GM12878 (cell line): ENCODE results near the gene SERPINH1. TPM values are rescaled to one million over a fixed set of nuclear protein-coding genes. Genes with fewer than 3 reads are reported as not detected.

Source experiments
- ATAC-seq: fragments of 200-7000 bp; cut with Tn5 transposase; 3 replicates; pipeline ENCODE4 v1.9.1; 2020; ENCODE audit warnings: mild to moderate bottlenecking, moderate library complexity
- BruUV-seq: library from RNA; stranded (reverse); fragments of 400-500 nt; replicated peaks from 2 replicates; lab custom pipeline; 2021; lab: Mats Ljungman, UMichigan
- CTCF ChIA-PET: fragments of 300-600 bp; sonication (Branson Sonifier 250); formaldehyde crosslinking; extraction: SDS; loops from one replicate; lab custom pipeline; 2021; ENCODE audit warnings: inconsistent platforms; lab: Yijun Ruan, JAX
- POLR2A ChIA-PET: fragments of 350-600 bp; formaldehyde crosslinking; extraction: SDS; loops from one replicate; lab custom pipeline; 2021; ENCODE audit warnings: inconsistent platforms; lab: Charles Lee
- RAD21 ChIA-PET: fragments of 300-600 bp; sonication (Branson Sonifier 250); formaldehyde crosslinking; loops from one replicate; lab custom pipeline; 2023; ENCODE audit warnings: antibody characterized with exemption; ENCODE audit not compliant: unreplicated experiment; lab: Charles Lee
- SMC1A ChIA-PET: fragments of 300-600 bp; sonication (Branson Sonifier 250); formaldehyde crosslinking; loops from one replicate; lab custom pipeline; 2023; ENCODE audit not compliant: unreplicated experiment, uncharacterized antibody; lab: Charles Lee
- DNase-seq: peaks from one replicate; pipeline ENCODE4 v3.0.0-alpha.2; 2011; ENCODE audit warnings: low read depth, low spot score
- FAIRE-seq: peaks from 3 replicates; lab custom pipeline; 2011; peaks lifted over from hg19 to GRCh38; lab: Jason Lieb, UNC
- H2AFZ ChIP-seq: 2 replicates; pipeline ENCODE4 v1.6.0; 2011; ENCODE audit warnings: low read depth, low read length, control low read depth; ENCODE audit not compliant: control insufficient read depth
- H3K27ac ChIP-seq: 2 replicates; pipeline ENCODE4 v1.5.1; 2011; ENCODE audit warnings: control low read depth; ENCODE audit not compliant: control insufficient read depth, insufficient read depth
- H3K27me3 ChIP-seq, 2 experiments: replicated peaks in 1 of 2; 2 replicates each; pipeline versions ENCODE4 v1.6.0 to v1.6.1; 2011; ENCODE audit warnings: low read length in 1 of 2; ENCODE audit not compliant: control insufficient read depth in 2 of 2, insufficient read depth in 2 of 2
- H3K36me3 ChIP-seq, 2 experiments: 2 replicates each; pipeline ENCODE4 v1.5.1; 2011; ENCODE audit warnings: low read length in 1 of 2; ENCODE audit not compliant: control insufficient read depth in 2 of 2, insufficient read depth in 2 of 2
- H3K4me1 ChIP-seq: 2 replicates; pipeline ENCODE4 v1.6.1; 2011; ENCODE audit warnings: mild to moderate bottlenecking, low read length, moderate library complexity, mixed read lengths; ENCODE audit not compliant: control insufficient read depth, insufficient read depth
- H3K4me2 ChIP-seq: 2 replicates; pipeline ENCODE4 v1.6.0; 2011; ENCODE audit warnings: control low read depth; ENCODE audit not compliant: control insufficient read depth, insufficient read depth
- H3K4me3 ChIP-seq: fragments of 200-600 bp; sonication (generic); 2 replicates; pipeline ENCODE4 v1.5.1; 2016
- H3K79me2 ChIP-seq: 2 replicates; pipeline ENCODE4 v1.6.0; 2011; ENCODE audit warnings: low read length; ENCODE audit not compliant: control insufficient read depth, insufficient read depth
- H3K9ac ChIP-seq: 2 replicates; pipeline ENCODE4 v1.8.0; 2011; ENCODE audit warnings: low read length, control low read depth, mixed read lengths; ENCODE audit not compliant: control insufficient read depth, insufficient read depth
- H3K9me3 ChIP-seq: replicated peaks from 3 replicates; pipeline ENCODE4 v1.5.1; 2011; ENCODE audit warnings: mild to moderate bottlenecking, low read length; ENCODE audit not compliant: control insufficient read depth, insufficient read depth
- H4K20me1 ChIP-seq: 2 replicates; pipeline ENCODE4 v1.6.0; 2011; ENCODE audit not compliant: control insufficient read depth, insufficient read depth
- BCL3 ChIP-seq: IDR thresholded peaks from 2 replicates; pipeline ENCODE4 v1.6.1; 2011; ENCODE audit warnings: borderline replicate concordance, low read depth, mild to moderate bottlenecking, moderate library complexity, low read length; ENCODE audit not compliant: insufficient read depth, poor library complexity, severe bottlenecking
- BHLHE40 ChIP-seq, 2 experiments: fragments of 450-650 bp in 1 of 2; IDR thresholded peaks; 2 replicates each; pipeline ENCODE4 v1.6.1; 2011 to 2017; ENCODE audit warnings: low read depth in 2 of 2, borderline replicate concordance in 1 of 2, improper control_type of control experiment in 1 of 2, low read length in 1 of 2, mild to moderate bottlenecking in 1 of 2
- CREM ChIP-seq: IDR thresholded peaks from 2 replicates; pipeline ENCODE4 v1.6.1; 2014; ENCODE audit warnings: antibody characterized with exemption, low read depth
- EP300 ChIP-seq, 2 experiments: fragments of 150-350 bp in 1 of 2; IDR thresholded peaks; 2 replicates each; pipeline ENCODE4 v1.6.1; 2011 to 2012; ENCODE audit warnings: low read depth in 2 of 2, low read length in 2 of 2, borderline replicate concordance in 1 of 2, improper control_type of control experiment in 1 of 2, inconsistent platforms in 1 of 2; ENCODE audit not compliant: control insufficient read depth in 1 of 2
- HDAC6 ChIP-seq: fragments of 200-600 bp; sonication (generic); IDR thresholded peaks from one replicate; pipeline ENCODE4 v1.8.0; 2017; ENCODE audit warnings: antibody characterized with exemption; ENCODE audit not compliant: unreplicated experiment
- HSF1 ChIP-seq: fragments of 150-350 bp; IDR thresholded peaks from 2 replicates; pipeline ENCODE4 v1.6.1; 2014; ENCODE audit warnings: mild to moderate bottlenecking, low read depth, low read length
- KDM1A ChIP-seq: fragments of 200-600 bp; sonication (generic); IDR thresholded peaks from 2 replicates; pipeline ENCODE4 v1.6.1; 2016; ENCODE audit warnings: borderline replicate concordance
- PAX8 ChIP-seq: fragments of 450-650 bp; IDR thresholded peaks from 2 replicates; pipeline ENCODE4 v1.6.1; 2017; ENCODE audit warnings: mild to moderate bottlenecking, moderate library complexity
- POU2F2 ChIP-seq: IDR thresholded peaks from 3 replicates; pipeline ENCODE4 v1.6.1; 2011; ENCODE audit warnings: low read depth, mild to moderate bottlenecking, low read length, borderline replicate concordance
- RELA ChIP-seq: fragments of 450-650 bp; IDR thresholded peaks from 2 replicates; pipeline ENCODE4 v1.8.0; 2014; ENCODE audit warnings: borderline replicate concordance; ENCODE audit not compliant: partially characterized antibody
- SKIL ChIP-seq: fragments of 450-650 bp; IDR thresholded peaks from 2 replicates; pipeline ENCODE4 v1.6.1; 2017; ENCODE audit warnings: mild to moderate bottlenecking, low read depth, inconsistent platforms; ENCODE audit not compliant: poor library complexity, severe bottlenecking
- SMARCA5 ChIP-seq: fragments of 450-650 bp; IDR thresholded peaks from 2 replicates; pipeline ENCODE4 v1.6.1; 2017; ENCODE audit warnings: mild to moderate bottlenecking
- SRF ChIP-seq, 2 experiments: IDR thresholded peaks; 2 replicates each; pipeline ENCODE4 v1.6.1; 2011; ENCODE audit warnings: low read depth in 2 of 2, low read length in 2 of 2, mild to moderate bottlenecking in 1 of 2, moderate library complexity in 1 of 2
- STAT1 ChIP-seq: fragments of 450-650 bp; conservative IDR thresholded peaks from 2 replicates; pipeline ENCODE4 v1.6.1; 2014; ENCODE audit warnings: antibody characterized with exemption, mild to moderate bottlenecking
- TARDBP ChIP-seq: IDR thresholded peaks from 2 replicates; pipeline ENCODE4 v1.6.1; 2016; ENCODE audit warnings: borderline replicate concordance
- TBL1XR1 ChIP-seq: IDR thresholded peaks from 2 replicates; pipeline ENCODE4 v1.6.1; 2012; ENCODE audit warnings: low read depth, low read length, improper control_type of control experiment
- ZBTB33 ChIP-seq: fragments of 450-650 bp; IDR thresholded peaks from 2 replicates; pipeline ENCODE4 v1.6.1; 2017; ENCODE audit warnings: mild to moderate bottlenecking
- ZNF274 ChIP-seq: IDR thresholded peaks from one replicate; pipeline ENCODE4 v1.8.0; 2011; ENCODE audit not compliant: insufficient read length, insufficient read depth
- WGBS: methylation state at CpG from one replicate; pipeline ENCODE4 v1.1.6; 2016; ENCODE audit warnings: low lambda C conversion rate; ENCODE audit not compliant: insufficient replicate concordance, insufficient coverage; ENCODE audit errors: missing lambda C conversion rate; 5-methylcytosine and 5-hydroxymethylcytosine counted together
- in situ Hi-C: fragments of 300-500 bp; cut with MboI; formaldehyde crosslinking; loops from 9 replicates; pipeline ENCODE4 v1.14.3; 2018; ENCODE audit warnings: mixed read lengths
- intact Hi-C: fragments of 100-400 bp; cut with micrococcal nuclease; formaldehyde crosslinking; loops from one replicate; pipeline ENCODE4 v1.14.2; 2022; ENCODE audit not compliant: unreplicated experiment
- polyA plus RNA-seq, 11 experiments: library from polyadenylated mRNA; depleted of rRNA in 4 of 11; unstranded in 6 of 11; stranded (reverse) in 5 of 11; fragments of >200 nt; fragmentation: Nextera tagmentation in 4 of 11; fragmentation: Illumina TruSeq in 1 of 11; extraction: Ambion mirVana in 4 of 11; extraction: Trizol in 1 of 11; gene quantifications; 1 replicate in 1 of 11; 2 replicates in 10 of 11; pipeline versions ENCODE4 v1.2.1 to v1.2.3, GENCODE V29; 2011 to 2016; ENCODE audit warnings: inconsistent platforms in 2 of 11, missing spikeins in 2 of 11, low read depth in 1 of 11
- total RNA-seq, 4 experiments: library from RNA; depleted of rRNA in 3 of 4; stranded (reverse); fragments of >200 nt in 3 of 4; fragmentation: Illumina TruSeq in 1 of 4; extraction: Trizol in 1 of 4; gene quantifications; 2 replicates each; pipeline versions ENCODE4 v1.2.1 to v1.2.3, GENCODE V29; 2013 to 2021

The SERPINH1 gene
- total and polyA plus RNA-seq, 10 of the 15 experiments (the other 5 are each of a cell fraction or from before 2014, with no cell fraction given) = 0.34 to 19.8 (median 13.7) TPM

GRCh38 chr11:75556275-75556674, 5.8 kb upstream of the SERPINH1 start:
- in situ Hi-C loops = no loop called here
- Histone ChIP-seq H3K4me3 (no peak overlapping the region), H3K4me2 (no peak overlapping the region), H3K27me3 (no peaks in the 10 kb centered on the region), H3K4me1 (no peaks in the 10 kb centered on the region; the same call in 1 of the 2 replicates), H3K79me2 (no peaks in the 10 kb centered on the region), H3K9me3 (no peaks in the 10 kb centered on the region), H3K9ac (no peak overlapping the region), H4K20me1 (no peaks in the 10 kb centered on the region), H3K27ac (no peak overlapping the region), H3K36me3 (no peaks in the 10 kb centered on the region), H2AFZ (no peak overlapping the region)
- ChIA-PET CTCF (interaction anchor here (0.6 kb wide), 1 partner anchor 738 kb away, joined by 4 read pairs; no protein-coding TSS in a partner anchor), RAD21 (no interaction called here), POLR2A (no interaction called here), SMC1A (no interaction called here)
- DNase-seq = no peak
- TF ChIP-seq BCL3 (no peak), SMARCA5 (no peak), SRF (IDR thresholded peaks at IDR 0.05; ENCODE audit: low read depth in 2 of 2, low read length in 2 of 2) (no peak), ZNF274 (no peak), KDM1A (no peak), SKIL (no peak), BHLHE40 (IDR thresholded peaks at IDR 0.05; ENCODE audit: borderline replicate concordance in 1 of 2, low read depth in 2 of 2, low read length in 1 of 2) (no peak), STAT1 (no peak), CREM (no peak), RELA (no peak), TBL1XR1 (no peak), TARDBP (no peak), EP300 (IDR thresholded peaks at IDR 0.05; ENCODE audit: borderline replicate concordance in 1 of 2, control insufficient read depth in 1 of 2, low read depth in 2 of 2, low read length in 2 of 2) (no peak), PAX8 (no peak), HSF1 (no peak), POU2F2 (no peak), HDAC6 (no peak), ZBTB33 (no peak)
- no peak for FAIRE-seq
- no peak for ATAC-seq
- WGBS = 43% methylated on average over 3 of the region's 3 CpGs
- BruUV-seq = no TSS peak
- intact Hi-C loops = no loop called here
